Measurements from ENCODE around the gene CFAP77.

DNA sequence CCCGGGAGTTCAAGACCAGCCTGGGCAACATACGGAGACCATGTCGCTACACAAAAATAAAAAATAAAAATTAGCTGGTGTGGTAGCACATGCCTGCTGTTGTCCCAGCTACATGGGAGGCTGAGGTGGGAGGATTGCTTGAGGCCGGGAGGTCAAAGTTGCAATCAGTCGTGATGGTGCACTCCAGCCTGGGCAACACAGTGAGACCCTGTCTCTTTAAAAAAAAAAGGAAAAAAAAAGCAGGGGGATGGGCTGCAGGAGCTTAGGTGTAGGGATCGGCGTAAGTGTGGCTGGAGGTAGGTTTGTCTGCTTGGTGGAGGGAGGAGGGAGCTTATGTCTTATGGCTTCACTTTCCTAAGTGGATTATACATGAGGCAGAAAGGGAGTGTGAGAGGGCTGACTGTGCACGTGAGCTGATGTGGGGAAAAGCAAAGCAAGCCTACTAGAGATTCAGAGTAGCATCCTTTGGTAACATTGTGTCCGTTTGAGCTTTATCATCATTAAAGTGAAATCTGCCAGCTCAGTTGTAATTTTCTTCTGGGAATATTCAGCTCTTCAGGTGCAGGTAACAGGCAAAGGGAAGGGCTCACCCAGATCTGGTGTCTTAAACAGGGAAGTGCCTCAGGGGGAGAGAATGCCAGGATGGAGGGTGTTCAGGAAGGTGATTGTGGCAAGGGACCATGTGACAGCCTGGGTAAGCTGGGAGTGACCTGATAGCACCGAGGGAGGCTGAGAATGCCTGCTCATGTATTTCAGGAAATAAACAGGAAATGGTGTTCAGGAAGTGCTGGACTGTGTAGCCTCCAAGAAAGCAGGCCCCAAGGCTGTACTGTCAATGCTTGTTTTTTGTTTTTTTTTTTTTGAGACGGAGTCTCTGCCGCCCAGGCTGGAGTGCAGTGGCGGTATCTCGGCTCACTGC is 37.6 kb upstream of the CFAP77 start:
- TF ChIP-seq POLR2A (IDR thresholded peaks at IDR 0.05), result no peak
- TF ChIP-seq, protein P1, sequence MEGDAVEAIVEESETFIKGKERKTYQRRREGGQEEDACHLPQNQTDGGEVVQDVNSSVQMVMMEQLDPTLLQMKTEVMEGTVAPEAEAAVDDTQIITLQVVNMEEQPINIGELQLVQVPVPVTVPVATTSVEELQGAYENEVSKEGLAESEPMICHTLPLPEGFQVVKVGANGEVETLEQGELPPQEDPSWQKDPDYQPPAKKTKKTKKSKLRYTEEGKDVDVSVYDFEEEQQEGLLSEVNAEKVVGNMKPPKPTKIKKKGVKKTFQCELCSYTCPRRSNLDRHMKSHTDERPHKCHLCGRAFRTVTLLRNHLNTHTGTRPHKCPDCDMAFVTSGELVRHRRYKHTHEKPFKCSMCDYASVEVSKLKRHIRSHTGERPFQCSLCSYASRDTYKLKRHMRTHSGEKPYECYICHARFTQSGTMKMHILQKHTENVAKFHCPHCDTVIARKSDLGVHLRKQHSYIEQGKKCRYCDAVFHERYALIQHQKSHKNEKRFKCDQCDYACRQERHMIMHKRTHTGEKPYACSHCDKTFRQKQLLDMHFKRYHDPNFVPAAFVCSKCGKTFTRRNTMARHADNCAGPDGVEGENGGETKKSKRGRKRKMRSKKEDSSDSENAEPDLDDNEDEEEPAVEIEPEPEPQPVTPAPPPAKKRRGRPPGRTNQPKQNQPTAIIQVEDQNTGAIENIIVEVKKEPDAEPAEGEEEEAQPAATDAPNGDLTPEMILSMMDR (IDR thresholded peaks at IDR 0.05), result no peak
- TF ChIP-seq EP300 (IDR thresholded peaks at IDR 0.05), result no peak
